ENCODE data around the gene WNT11. TPM values are rescaled to one million over a fixed set of nuclear protein-coding genes. Genes with fewer than 3 reads are reported as not detected.

WNT11 gene
- total and polyA plus RNA-seq, 2 of the 13 experiments (the other 11 are each of a cell fraction or from before 2014, with no cell fraction given): 0.34 to 0.66 TPM

DNA sequence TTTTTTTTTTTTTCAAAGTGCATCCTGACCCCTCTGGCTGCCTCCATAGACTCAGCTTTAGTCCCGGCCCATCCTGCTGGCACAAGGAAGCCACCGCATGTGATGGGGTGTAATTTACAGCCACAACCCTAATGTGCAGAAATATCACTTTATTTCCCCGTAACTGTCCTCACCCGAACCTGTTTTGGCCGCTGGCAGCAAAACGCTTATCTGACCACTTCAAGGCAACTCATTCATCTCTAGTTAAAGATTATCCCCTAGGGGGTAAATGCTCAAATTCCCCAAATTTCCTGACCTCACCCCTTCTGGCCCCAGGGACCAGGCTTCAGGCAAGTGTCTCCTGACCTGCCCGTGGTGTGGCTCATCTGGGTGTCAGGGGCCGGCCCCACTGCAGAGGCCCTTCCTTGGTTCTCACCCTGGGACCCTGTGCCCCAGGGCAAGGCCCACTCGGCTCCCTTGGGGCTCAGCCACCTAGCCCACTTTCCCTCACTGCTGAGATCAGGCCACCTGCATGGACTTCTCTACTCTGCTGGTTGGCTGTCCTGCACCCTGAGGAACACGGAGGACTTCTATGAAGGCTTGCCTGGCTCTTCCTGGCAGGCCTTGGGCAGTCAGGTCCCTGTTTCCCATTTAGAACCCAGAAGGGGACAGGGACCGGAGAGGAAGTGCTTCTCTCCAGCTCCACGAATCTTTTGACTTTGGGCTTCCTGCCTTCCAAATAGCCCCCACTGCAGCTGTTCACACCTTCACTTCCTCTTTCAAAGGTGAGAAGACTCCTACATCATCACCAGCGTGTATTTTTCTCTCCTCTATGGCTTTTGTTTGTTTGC, 53.3 kb downstream of the WNT11 start (continued):
- TF ChIP-seq, protein P1, sequence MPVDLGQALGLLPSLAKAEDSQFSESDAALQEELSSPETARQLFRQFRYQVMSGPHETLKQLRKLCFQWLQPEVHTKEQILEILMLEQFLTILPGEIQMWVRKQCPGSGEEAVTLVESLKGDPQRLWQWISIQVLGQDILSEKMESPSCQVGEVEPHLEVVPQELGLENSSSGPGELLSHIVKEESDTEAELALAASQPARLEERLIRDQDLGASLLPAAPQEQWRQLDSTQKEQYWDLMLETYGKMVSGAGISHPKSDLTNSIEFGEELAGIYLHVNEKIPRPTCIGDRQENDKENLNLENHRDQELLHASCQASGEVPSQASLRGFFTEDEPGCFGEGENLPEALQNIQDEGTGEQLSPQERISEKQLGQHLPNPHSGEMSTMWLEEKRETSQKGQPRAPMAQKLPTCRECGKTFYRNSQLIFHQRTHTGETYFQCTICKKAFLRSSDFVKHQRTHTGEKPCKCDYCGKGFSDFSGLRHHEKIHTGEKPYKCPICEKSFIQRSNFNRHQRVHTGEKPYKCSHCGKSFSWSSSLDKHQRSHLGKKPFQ (CRISPR knock-in tag; IDR thresholded peaks at IDR 0.05; ENCODE audit: insufficient replicate concordance): peak; percentile 95
- TF ChIP-seq ZNF567 (CRISPR knock-in tag; IDR thresholded peaks at IDR 0.05; ENCODE audit: borderline replicate concordance) (no peak), ZFP36 (IDR thresholded peaks at IDR 0.05; ENCODE audit: borderline replicate concordance, low read depth, low read length, partially characterized antibody) (no peak), ZNF451 (CRISPR knock-in tag; IDR thresholded peaks at IDR 0.05) (0 out of 2 replicates have a peak, but pooled peaks have one; percentile 31), ZNF788 (CRISPR knock-in tag; IDR thresholded peaks at IDR 0.05; ENCODE audit: borderline replicate concordance) (0 out of 2 replicates have a peak, but pooled peaks have one; percentile 14), AKAP8 (CRISPR knock-in tag; IDR thresholded peaks at IDR 0.05) (no peak), GZF1 (CRISPR knock-in tag; IDR thresholded peaks at IDR 0.05) (no peak), ETV6 (CRISPR knock-in tag; conservative IDR thresholded peaks at IDR 0.05) (no peak), SKI (IDR thresholded peaks at IDR 0.05; ENCODE audit: partially characterized antibody) (no peak), CENPT (CRISPR knock-in tag; IDR thresholded peaks at IDR 0.05; ENCODE audit: low read depth) (no peak), MBD4 (IDR thresholded peaks at IDR 0.05; ENCODE audit: borderline replicate concordance, low read length) (no peak), ZNF20 (CRISPR knock-in tag; IDR thresholded peaks at IDR 0.05) (no peak), ZFX (CRISPR knock-in tag; IDR thresholded peaks at IDR 0.05; ENCODE audit: low read depth) (peak; percentile 62), ZKSCAN5 (CRISPR knock-in tag; IDR thresholded peaks at IDR 0.05) (peak; percentile 76; the same call in 1 of the 2 replicates)
- TF ChIP-seq, protein P2, sequence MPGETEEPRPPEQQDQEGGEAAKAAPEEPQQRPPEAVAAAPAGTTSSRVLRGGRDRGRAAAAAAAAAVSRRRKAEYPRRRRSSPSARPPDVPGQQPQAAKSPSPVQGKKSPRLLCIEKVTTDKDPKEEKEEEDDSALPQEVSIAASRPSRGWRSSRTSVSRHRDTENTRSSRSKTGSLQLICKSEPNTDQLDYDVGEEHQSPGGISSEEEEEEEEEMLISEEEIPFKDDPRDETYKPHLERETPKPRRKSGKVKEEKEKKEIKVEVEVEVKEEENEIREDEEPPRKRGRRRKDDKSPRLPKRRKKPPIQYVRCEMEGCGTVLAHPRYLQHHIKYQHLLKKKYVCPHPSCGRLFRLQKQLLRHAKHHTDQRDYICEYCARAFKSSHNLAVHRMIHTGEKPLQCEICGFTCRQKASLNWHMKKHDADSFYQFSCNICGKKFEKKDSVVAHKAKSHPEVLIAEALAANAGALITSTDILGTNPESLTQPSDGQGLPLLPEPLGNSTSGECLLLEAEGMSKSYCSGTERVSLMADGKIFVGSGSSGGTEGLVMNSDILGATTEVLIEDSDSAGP (CRISPR knock-in tag; IDR thresholded peaks at IDR 0.05; ENCODE audit: borderline replicate concordance): peak; percentile 56; the same call in 1 of the 2 replicates
- TF ChIP-seq, protein P3, sequence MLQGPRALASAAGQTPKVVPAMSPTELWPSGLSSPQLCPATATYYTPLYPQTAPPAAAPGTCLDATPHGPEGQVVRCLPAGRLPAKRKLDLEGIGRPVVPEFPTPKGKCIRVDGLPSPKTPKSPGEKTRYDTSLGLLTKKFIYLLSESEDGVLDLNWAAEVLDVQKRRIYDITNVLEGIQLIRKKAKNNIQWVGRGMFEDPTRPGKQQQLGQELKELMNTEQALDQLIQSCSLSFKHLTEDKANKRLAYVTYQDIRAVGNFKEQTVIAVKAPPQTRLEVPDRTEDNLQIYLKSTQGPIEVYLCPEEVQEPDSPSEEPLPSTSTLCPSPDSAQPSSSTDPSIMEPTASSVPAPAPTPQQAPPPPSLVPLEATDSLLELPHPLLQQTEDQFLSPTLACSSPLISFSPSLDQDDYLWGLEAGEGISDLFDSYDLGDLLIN (CRISPR knock-in tag; IDR thresholded peaks at IDR 0.05; ENCODE audit: borderline replicate concordance): no peak
- TF ChIP-seq, protein P4, sequence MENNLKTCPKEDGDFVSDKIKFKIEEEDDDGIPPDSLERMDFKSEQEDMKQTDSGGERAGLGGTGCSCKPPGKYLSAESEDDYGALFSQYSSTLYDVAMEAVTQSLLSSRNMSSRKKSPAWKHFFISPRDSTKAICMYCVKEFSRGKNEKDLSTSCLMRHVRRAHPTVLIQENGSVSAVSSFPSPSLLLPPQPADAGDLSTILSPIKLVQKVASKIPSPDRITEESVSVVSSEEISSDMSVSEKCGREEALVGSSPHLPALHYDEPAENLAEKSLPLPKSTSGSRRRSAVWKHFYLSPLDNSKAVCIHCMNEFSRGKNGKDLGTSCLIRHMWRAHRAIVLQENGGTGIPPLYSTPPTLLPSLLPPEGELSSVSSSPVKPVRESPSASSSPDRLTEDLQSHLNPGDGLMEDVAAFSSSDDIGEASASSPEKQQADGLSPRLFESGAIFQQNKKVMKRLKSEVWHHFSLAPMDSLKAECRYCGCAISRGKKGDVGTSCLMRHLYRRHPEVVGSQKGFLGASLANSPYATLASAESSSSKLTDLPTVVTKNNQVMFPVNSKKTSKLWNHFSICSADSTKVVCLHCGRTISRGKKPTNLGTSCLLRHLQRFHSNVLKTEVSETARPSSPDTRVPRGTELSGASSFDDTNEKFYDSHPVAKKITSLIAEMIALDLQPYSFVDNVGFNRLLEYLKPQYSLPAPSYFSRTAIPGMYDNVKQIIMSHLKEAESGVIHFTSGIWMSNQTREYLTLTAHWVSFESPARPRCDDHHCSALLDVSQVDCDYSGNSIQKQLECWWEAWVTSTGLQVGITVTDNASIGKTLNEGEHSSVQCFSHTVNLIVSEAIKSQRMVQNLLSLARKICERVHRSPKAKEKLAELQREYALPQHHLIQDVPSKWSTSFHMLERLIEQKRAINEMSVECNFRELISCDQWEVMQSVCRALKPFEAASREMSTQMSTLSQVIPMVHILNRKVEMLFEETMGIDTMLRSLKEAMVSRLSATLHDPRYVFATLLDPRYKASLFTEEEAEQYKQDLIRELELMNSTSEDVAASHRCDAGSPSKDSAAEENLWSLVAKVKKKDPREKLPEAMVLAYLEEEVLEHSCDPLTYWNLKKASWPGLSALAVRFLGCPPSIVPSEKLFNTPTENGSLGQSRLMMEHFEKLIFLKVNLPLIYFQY (CRISPR knock-in tag; IDR thresholded peaks at IDR 0.05; ENCODE audit: borderline replicate concordance): no peak; the same call in 1 of the 2 replicates
- TF ChIP-seq, protein P5, sequence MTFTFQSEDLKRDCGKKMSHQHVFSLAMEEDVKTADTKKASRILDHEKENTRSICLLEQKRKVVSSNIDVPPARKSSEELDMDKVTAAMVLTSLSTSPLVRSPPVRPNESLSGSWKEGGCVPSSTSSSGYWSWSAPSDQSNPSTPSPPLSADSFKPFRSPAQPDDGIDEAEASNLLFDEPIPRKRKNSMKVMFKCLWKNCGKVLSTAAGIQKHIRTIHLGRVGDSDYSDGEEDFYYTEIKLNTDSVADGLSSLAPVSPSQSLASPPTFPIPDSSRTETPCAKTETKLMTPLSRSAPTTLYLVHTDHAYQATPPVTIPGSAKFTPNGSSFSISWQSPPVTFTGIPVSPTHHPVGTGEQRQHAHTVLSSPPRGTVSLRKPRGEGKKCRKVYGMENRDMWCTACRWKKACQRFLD (CRISPR knock-in tag; IDR thresholded peaks at IDR 0.05; ENCODE audit: borderline replicate concordance): no peak
